SK-N-MC (cell line): ENCODE measurements around the gene P4HA1.

Experiments used
- EZH2 ChIP-seq: fragments of 200-600 bp; sonication (generic); IDR thresholded peaks from one replicate; pipeline ENCODE4 v1.6.1; 2017; ENCODE audit warnings: antibody characterized with exemption
- POLR2AphosphoS5 ChIP-seq: IDR thresholded peaks from 2 replicates; pipeline ENCODE4 v1.6.1; 2012; ENCODE audit warnings: mild to moderate bottlenecking, low read depth, low read length, borderline replicate concordance

GRCh38 chr10:73141603-73142002 is 44.9 kb upstream of the P4HA1 start:
- TF ChIP-seq EZH2, result no peak
- no peak for TF ChIP-seq POLR2AphosphoS5
